Fibroblast of skin of right quadriceps (primary cell): ENCODE data around the gene COCH.
"Not testable (repeated sequence)": the region's sequence is repeated elsewhere in the genome, so short reads cannot be mapped to it uniquely, and the experiment has no call there.

ENCODE experiments used
- DNase-seq: peaks from one replicate; pipeline ENCODE4 v3.0.0-alpha.2; 2013

The COCH gene

DNA sequence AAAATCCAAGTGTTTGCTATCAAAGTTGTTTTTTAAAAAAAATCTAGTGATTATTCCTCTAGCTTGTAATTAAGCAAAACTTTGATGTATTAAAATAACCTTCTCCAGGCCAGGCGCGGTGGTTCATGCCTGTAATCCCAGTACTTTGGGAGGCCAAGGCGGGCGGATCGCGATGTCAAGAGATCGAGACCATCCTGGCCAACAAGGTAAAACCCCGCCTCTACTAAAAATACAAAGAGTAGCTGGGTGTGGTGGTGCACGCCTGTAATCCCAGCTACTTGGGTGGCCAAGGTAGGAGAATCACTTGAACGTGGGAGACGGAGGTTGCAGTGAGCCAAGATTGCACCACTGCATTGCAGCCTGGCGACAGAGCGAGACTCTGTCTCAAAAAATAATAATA, 59.6 kb downstream of the COCH start:
- not testable (repeated sequence) for DNase-seq

DNA sequence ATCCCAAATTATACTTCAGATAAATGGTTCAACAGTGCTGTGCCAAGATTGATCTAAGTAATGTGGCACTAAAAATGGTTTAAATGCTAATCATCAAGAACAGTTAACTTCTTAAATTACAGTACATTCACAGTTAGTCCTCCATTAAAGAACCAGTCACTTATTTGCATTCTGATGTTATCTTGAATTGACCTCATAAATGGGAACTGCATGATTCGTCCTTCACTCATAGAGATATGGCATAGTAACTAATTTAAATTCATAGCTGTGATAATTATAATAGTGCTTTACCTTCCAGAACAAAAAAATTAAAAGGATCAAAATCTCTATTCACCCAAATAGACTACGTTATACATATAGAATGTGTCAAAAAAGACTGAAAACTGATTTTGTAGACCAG, 61.1 kb downstream of the COCH start:
- DNase-seq, result no peak

DNA sequence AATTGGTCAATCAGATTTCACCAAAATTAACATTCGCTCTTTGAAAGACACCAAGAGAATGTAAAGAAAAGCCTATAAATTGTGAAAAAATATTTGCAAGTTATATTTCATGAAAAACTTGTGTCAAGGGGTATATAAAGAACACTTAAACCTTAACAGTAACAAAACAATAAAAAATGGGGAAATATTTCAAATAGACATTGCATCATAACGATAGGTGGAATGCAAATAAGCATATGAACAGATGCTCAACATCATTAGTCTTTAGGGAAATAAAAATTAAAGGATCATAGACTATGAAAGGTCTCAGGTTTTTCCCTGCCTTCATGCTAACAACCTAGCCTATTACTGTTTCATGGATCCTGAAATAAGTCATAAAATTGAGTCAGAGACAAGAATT, 64.3 kb downstream of the COCH start:
- DNase-seq, result no peak
